ENCODE results near the gene SBF2. TPM values are rescaled to one million over a fixed set of nuclear protein-coding genes. Genes with fewer than 3 reads are reported as not detected.

The SBF2 gene
- total RNA-seq, 4 donors from 2014 or later, result 20.6 to 48.6 (median 26.0) TPM

DNA sequence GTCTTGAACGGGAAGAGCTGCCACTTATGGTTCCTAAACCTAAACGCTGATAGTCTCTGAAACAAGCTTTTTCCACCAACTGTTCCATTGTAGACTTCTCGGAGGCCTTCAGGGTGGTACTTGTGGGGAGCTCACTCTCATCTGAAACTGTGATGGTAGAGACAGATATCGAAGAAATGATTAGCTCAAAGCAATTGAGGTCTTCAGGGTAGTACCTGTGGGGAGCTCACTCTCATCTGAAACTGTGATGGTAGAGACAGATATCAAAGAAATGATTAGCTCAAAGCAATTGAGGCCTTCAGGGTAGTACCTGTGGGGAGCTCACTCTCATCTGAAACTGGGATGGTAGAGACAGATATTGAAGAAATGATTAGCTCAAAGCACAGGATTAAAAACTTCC lies 454.5 kb downstream of the SBF2 start:
- Histone ChIP-seq H3K27ac (peak overlapping the region in 2 of 4 donors; percentile 14), H3K4me1 (peaks cover 0 to 21% (median 6%) of the 10 kb centered on the region in 3 donors), H3K36me3 (peaks cover 0 to 51% (median 0%) of the 10 kb centered on the region in 3 donors), H3K4me3 (no peak overlapping the region), H3K27me3 (no peaks in the 10 kb centered on the region), H3K9me3 (no peaks in the 10 kb centered on the region)
- 76 to 87% methylated on average over 4 of the region's 4 CpGs for WGBS, 2 donors
- intact Hi-C loops (cut with DNase I), result no loop called here
- no peak for DNase-seq
- no peak for TF ChIP-seq POLR2A (IDR thresholded peaks at IDR 0.05)
- TF ChIP-seq, protein P1, sequence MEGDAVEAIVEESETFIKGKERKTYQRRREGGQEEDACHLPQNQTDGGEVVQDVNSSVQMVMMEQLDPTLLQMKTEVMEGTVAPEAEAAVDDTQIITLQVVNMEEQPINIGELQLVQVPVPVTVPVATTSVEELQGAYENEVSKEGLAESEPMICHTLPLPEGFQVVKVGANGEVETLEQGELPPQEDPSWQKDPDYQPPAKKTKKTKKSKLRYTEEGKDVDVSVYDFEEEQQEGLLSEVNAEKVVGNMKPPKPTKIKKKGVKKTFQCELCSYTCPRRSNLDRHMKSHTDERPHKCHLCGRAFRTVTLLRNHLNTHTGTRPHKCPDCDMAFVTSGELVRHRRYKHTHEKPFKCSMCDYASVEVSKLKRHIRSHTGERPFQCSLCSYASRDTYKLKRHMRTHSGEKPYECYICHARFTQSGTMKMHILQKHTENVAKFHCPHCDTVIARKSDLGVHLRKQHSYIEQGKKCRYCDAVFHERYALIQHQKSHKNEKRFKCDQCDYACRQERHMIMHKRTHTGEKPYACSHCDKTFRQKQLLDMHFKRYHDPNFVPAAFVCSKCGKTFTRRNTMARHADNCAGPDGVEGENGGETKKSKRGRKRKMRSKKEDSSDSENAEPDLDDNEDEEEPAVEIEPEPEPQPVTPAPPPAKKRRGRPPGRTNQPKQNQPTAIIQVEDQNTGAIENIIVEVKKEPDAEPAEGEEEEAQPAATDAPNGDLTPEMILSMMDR (IDR thresholded peaks at IDR 0.05), result no peak

DNA sequence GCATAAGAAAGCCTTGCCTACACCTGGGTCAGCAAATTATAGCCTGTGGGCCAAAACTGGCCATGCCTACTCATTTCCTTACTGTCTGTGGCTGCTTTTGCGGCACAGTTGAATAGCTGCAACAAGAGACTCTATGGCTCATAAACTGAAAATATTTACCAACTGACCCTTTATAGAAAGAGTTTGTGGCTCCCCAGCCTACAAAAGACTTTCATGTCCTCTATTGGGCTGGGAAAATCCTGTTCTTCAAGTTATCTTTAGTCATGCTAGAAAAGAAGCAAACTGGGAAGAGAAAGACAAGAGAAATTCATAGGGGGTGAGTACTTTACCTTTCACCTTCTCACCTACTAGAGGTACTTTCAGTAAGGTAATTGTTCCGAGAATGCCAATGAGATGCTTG lies 455.1 kb downstream of the SBF2 start:
- peaks cover 0 to 45% (median 0%) of the 10 kb centered on the region in 3 donors for H3K36me3 ChIP-seq
- intact Hi-C loops (cut with DNase I), result no loop called here

DNA sequence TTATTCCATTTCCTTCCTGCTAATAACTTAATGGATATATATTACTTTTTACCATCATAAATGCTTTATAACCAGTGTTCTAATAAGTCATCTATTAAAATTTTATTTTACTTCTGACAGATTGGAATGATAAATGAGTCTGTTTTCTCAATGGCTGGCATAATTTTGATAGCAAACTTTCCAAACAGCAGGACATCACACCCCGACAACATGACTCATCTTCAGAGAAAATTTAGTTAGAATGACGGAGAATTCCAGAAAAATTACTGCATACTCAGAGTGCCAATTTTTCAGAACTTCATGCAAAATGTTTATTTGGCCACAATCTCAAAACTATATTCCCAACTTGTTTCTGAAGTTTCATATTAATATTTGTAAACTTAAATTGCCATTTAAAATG lies 455.8 kb downstream of the SBF2 start:
- intact Hi-C loops (cut with DNase I), result no loop called here
- Histone ChIP-seq H3K27ac (peak overlapping the region in 1 of 4 donors; percentile 14), H3K36me3 (peaks cover 0 to 37% (median 0%) of the 10 kb centered on the region in 3 donors), H3K4me1 (peaks cover 0 to 21% (median 6%) of the 10 kb centered on the region in 3 donors), H3K27me3 (no peaks in the 10 kb centered on the region), H3K4me3 (no peak overlapping the region), H3K9me3 (no peaks in the 10 kb centered on the region)
- no peak for DNase-seq
- no peak for TF ChIP-seq POLR2A (IDR thresholded peaks at IDR 0.05)
- TF ChIP-seq, protein P1 (IDR thresholded peaks at IDR 0.05), result no peak
- WGBS, 2 donors, result 48 to 60% methylated on average over 2 of the region's 2 CpGs

More for the DNA sequence above, 455.1 kb downstream of the SBF2 start:
- 68 to 84% methylated on average over 2 of the region's 2 CpGs for WGBS, 2 donors
- no peak for DNase-seq
- Histone ChIP-seq H3K4me3 (no peak overlapping the region), H3K4me1 (peaks cover 0 to 21% (median 6%) of the 10 kb centered on the region in 3 donors), H3K9me3 (no peaks in the 10 kb centered on the region), H3K27me3 (no peaks in the 10 kb centered on the region), H3K27ac (peak overlapping the region in 2 of 4 donors; percentile 14)
- no peak for TF ChIP-seq POLR2A (IDR thresholded peaks at IDR 0.05)
- TF ChIP-seq, protein P1 (IDR thresholded peaks at IDR 0.05), result no peak

DNA sequence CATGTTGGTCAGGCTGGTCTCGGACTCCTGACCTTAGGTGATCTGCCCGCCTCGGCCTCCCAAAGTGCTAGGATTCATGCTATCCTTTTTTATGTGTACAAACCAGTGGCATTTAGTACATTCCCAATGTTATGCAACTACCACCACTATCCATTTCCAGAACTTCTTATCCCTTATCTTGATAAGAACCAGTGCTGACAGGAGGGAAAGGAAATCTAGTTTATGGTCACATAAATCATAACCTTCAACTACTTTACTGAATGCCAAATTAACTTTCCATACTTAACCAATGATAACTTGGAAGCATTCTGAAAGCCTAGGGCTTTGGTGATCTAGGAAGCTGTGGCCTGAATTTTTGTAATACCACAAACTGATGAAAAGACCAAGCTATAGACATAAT lies 459.7 kb downstream of the SBF2 start:
- Histone ChIP-seq H3K4me1 (peaks cover 0 to 13% (median 2%) of the 10 kb centered on the region in 3 donors), H3K27me3 (no peaks in the 10 kb centered on the region), H3K4me3 (no peak overlapping the region), H3K27ac (no peak overlapping the region), H3K9me3 (no peaks in the 10 kb centered on the region), H3K36me3 (peaks cover 0 to 32% (median 0%) of the 10 kb centered on the region in 3 donors)
- 92 to 100% methylated on average over 3 of the region's 3 CpGs for WGBS, 2 donors
- no peak for DNase-seq
- TF ChIP-seq, protein P1 (IDR thresholded peaks at IDR 0.05), result no peak
- TF ChIP-seq POLR2A (IDR thresholded peaks at IDR 0.05), result no peak
- intact Hi-C loops (cut with DNase I), result no loop called here

DNA sequence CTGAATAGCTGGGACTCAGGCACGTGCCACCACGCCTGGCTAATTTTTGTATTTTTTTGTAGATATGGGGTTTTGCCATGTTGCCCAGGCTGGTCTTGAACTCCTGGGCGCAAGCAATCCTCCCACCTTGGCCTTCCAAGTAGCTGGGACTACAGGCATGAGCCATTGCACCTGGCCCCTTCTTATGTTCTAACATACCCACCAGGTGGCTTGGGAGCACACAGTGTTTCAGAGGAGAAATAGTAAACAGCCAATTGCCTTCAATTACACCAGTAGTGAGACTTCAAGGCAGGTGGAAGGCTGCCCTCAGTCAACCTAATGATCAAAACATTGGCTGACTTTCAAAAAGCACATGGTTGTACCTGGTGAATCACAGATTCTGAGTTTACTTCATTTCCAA lies 462.9 kb downstream of the SBF2 start:
- no peak overlapping the region for H3K27ac ChIP-seq

More for the DNA sequence above, 462.9 kb downstream of the SBF2 start:
- Histone ChIP-seq H3K4me1 (peaks cover 0 to 9% (median 5%) of the 10 kb centered on the region in 3 donors), H3K36me3 (peaks cover 0 to 30% (median 0%) of the 10 kb centered on the region in 3 donors), H3K4me3 (no peak overlapping the region), H3K27me3 (no peaks in the 10 kb centered on the region), H3K9me3 (no peaks in the 10 kb centered on the region)
- 90 to 92% methylated on average over 3 of the region's 3 CpGs for WGBS, 2 donors
- intact Hi-C loops (cut with DNase I), result no loop called here
- no peak for TF ChIP-seq POLR2A (IDR thresholded peaks at IDR 0.05)
- TF ChIP-seq, protein P1 (IDR thresholded peaks at IDR 0.05), result no peak
- no peak for DNase-seq

All from esophagus squamous epithelium (tissue), 5 donors.